Activated naive CD4-positive, alpha-beta T cell treated with Interleukin-2 at 50 U/mL for 16 hours (primary cell): ENCODE results near the gene SREBF1.

Source experiments
- DNase-seq: peaks from one replicate; pipeline ENCODE4 v3.0.0-alpha.2; 2020

SREBF1 gene

GRCh38 chr17:17839791-17840707 is 3.3 kb upstream of the SREBF1 start:
- DNase-seq = peak; percentile 80

- DNase-seq = no peak
These were observed 1.5 kb upstream of the SREBF1 start for GRCh38 chr17:17837966-17838962.

- no peak for DNase-seq
These were observed 615 bp upstream of the SREBF1 start for GRCh38 chr17:17837380-17837821.

GRCh38 chr17:17836250-17836817 is 452 bp downstream of the SREBF1 start:
- DNase-seq = peak; percentile 96

- no peak for DNase-seq
These were observed 1.2 kb downstream of the SREBF1 start for GRCh38 chr17:17835415-17836249.

- no peak for DNase-seq
These were observed 1.8 kb downstream of the SREBF1 start for GRCh38 chr17:17834974-17835373.

GRCh38 chr17:17833658-17834357 is 3.0 kb downstream of the SREBF1 start:
- no peak for DNase-seq

- DNase-seq = no peak
These were observed 4.8 kb downstream of the SREBF1 start for GRCh38 chr17:17832032-17832363.

- no peak for DNase-seq
These were observed 5.4 kb downstream of the SREBF1 start for GRCh38 chr17:17831208-17832031.

- DNase-seq = no peak
These were observed 6.0 kb downstream of the SREBF1 start for GRCh38 chr17:17830740-17831207.

- no peak for DNase-seq
These were observed 6.6 kb downstream of the SREBF1 start for GRCh38 chr17:17830269-17830567.

- DNase-seq = no peak
These were observed 8.8 kb downstream of the SREBF1 start for GRCh38 chr17:17827826-17828621.

GRCh38 chr17:17826942-17827785 is 9.6 kb downstream of the SREBF1 start:
- no peak for DNase-seq

- no peak for DNase-seq
These were observed 10.5 kb downstream of the SREBF1 start for GRCh38 chr17:17826342-17826713.

GRCh38 chr17:17824783-17825614 is 11.8 kb downstream of the SREBF1 start:
- DNase-seq = no peak

GRCh38 chr17:17824119-17824782 is 12.5 kb downstream of the SREBF1 start:
- no peak for DNase-seq

- DNase-seq = peak; percentile 74
These were observed 13.2 kb downstream of the SREBF1 start for GRCh38 chr17:17823433-17824118.
